Neural progenitor cell (in vitro differentiated cells): Measurements from ENCODE around the gene GABBR2.

ENCODE experiments used
- CTCF ChIP-seq: fragments of 200-600 bp; sonication (generic); IDR thresholded peaks from 2 replicates; pipeline ENCODE4 v1.5.1; 2017; ENCODE audit warnings: antibody characterized with exemption, mild to moderate bottlenecking
- EZH2 ChIP-seq: fragments of 200-600 bp; sonication (generic); IDR thresholded peaks from 2 replicates; pipeline ENCODE4 v1.6.1; 2017; ENCODE audit warnings: antibody characterized with exemption, mild to moderate bottlenecking, moderate library complexity

- no peak for TF ChIP-seq EZH2
- TF ChIP-seq CTCF, result no peak
These were observed 22.1 kb upstream of the GABBR2 start for GRCh38 chr9:98730871-98731270.
